ENCODE data around the gene XRCC1.
"Not testable (repeated sequence)": the region's sequence is repeated elsewhere in the genome, so short reads cannot be mapped to it uniquely, and the experiment has no call there.

Gene XRCC1

GRCh38 chr19:43598445-43599240, 23.3 kb upstream of the XRCC1 start:
- DNase-seq, result no peak

- peak; percentile 57 for DNase-seq
These were observed 22.5 kb upstream of the XRCC1 start for GRCh38 chr19:43597876-43598275.

GRCh38 chr19:43596842-43597461, 21.6 kb upstream of the XRCC1 start:
- peak; percentile 37 for DNase-seq

GRCh38 chr19:43595999-43596841, 20.9 kb upstream of the XRCC1 start, which contains the start of the genes IRGQ and ZNF576:
Gene IRGQ (minus strand): TSS chr19:43596134. CDS start chr19:43595338, 796 bp downstream.
Gene ZNF576 (plus strand): TSS chr19:43596595. CDS start chr19:43597109, 514 bp downstream.
- DNase-seq, result peak; percentile 100

- peak; percentile 23 for DNase-seq
These were observed 20.3 kb upstream of the XRCC1 start for GRCh38 chr19:43595605-43595998.

GRCh38 chr19:43594710-43595604, 19.6 kb upstream of the XRCC1 start:
- peak; percentile 89 for DNase-seq

GRCh38 chr19:43594081-43594697, 18.9 kb upstream of the XRCC1 start:
- no peak for DNase-seq

- DNase-seq, result no peak
These were observed 17.5 kb upstream of the XRCC1 start for GRCh38 chr19:43592800-43593350.

GRCh38 chr19:43591904-43592772, 16.8 kb upstream of the XRCC1 start:
- DNase-seq, result no peak

- no peak for DNase-seq
These were observed 14.4 kb upstream of the XRCC1 start for GRCh38 chr19:43589678-43590077.

GRCh38 chr19:43589277-43589676, 13.9 kb upstream of the XRCC1 start:
- DNase-seq, result no peak

GRCh38 chr19:43587029-43587428, 11.7 kb upstream of the XRCC1 start:
- DNase-seq, result not testable (repeated sequence)

- no peak for DNase-seq
These were observed 11.0 kb upstream of the XRCC1 start for GRCh38 chr19:43586346-43586745.

GRCh38 chr19:43584484-43584883, 9.2 kb upstream of the XRCC1 start:
- DNase-seq, result no peak

GRCh38 chr19:43582495-43582894, 7.2 kb upstream of the XRCC1 start:
- no peak for DNase-seq

- peak; percentile 60 for DNase-seq
These were observed 6.1 kb upstream of the XRCC1 start for GRCh38 chr19:43581467-43581866.

GRCh38 chr19:43578787-43579186, 3.5 kb upstream of the XRCC1 start:
- DNase-seq, result no peak

GRCh38 chr19:43575955-43576878, 890 bp upstream of the XRCC1 start:
- DNase-seq, result no peak

- DNase-seq, result no peak
These were observed 737 bp downstream of the XRCC1 start for GRCh38 chr19:43574424-43575155.
